Aortic smooth muscle cell (primary cell): Measurements from ENCODE around the gene C12orf60. TPM values are rescaled to one million over a fixed set of nuclear protein-coding genes. Genes with fewer than 3 reads are reported as not detected.

ENCODE experiments used
- total RNA-seq: library from RNA; depleted of rRNA; stranded (reverse); fragments of >200 nt; gene quantifications from 2 replicates; pipeline ENCODE4 v1.2.3, GENCODE V29; 2014

C12orf60 gene
- total RNA-seq: 0.79 and 3.9 TPM in 2 replicates

GRCh38 chr12:14803011-14803829, at the start of gene C12orf60, which contains the start of gene WBP11:
TSS of gene C12orf60 (plus strand) at chr12:14803670. CDS start at chr12:14822936, 19,266 bp downstream.
TSS of gene WBP11 (minus strand) at chr12:14803478. CDS start at chr12:14801383, 2,095 bp downstream.

GRCh38 chr12:14814014-14814413, 10.5 kb downstream of the C12orf60 start, which contains the start of gene SMCO3:
TSS of gene SMCO3 (minus strand) at chr12:14814182. CDS start at chr12:14806680, 7,502 bp downstream.

GRCh38 chr12:14843425-14843887, 40.0 kb downstream of the C12orf60 start, which contains the start of gene ART4:
TSS of gene ART4 (minus strand) at chr12:14843526. CDS start at chr12:14843113, 413 bp downstream.

Other genes starting within 250 kb of the C12orf60 start
- 2.0 and 2.1 TPM in 2 replicates for gene PLBD1, start 235.8 kb upstream of the C12orf60 start, total RNA-seq
- gene GUCY2C, start 107.1 kb upstream of the C12orf60 start, total RNA-seq: under 0.01 TPM in 1 of 2 replicates, not detected in the other
- 10.2 and 16.1 TPM in 2 replicates for gene WBP11, start 192 bp upstream of the C12orf60 start, total RNA-seq
- gene SMCO3, start 10.5 kb downstream of the C12orf60 start, total RNA-seq: 0.13 and 0.37 TPM in 2 replicates
- gene ART4, start 39.9 kb downstream of the C12orf60 start, total RNA-seq: 0.66 and 3.5 TPM in 2 replicates
- gene MGP, start 82.2 kb downstream of the C12orf60 start, total RNA-seq: 115 and 281 TPM in 2 replicates
- 0.13 and 0.87 TPM in 2 replicates for gene ERP27, start 134.9 kb downstream of the C12orf60 start, total RNA-seq
- gene ARHGDIB, start 157.9 kb downstream of the C12orf60 start, total RNA-seq: 88.5 and 100 TPM in 2 replicates
- gene PDE6H, start 169.4 kb downstream of the C12orf60 start, total RNA-seq: not detected in 2 replicates